ENCODE data around the gene LBR. TPM values are rescaled to one million over a fixed set of nuclear protein-coding genes. Genes with fewer than 3 reads are reported as not detected.

LBR gene
- total and polyA plus RNA-seq, 2 donors from 2014 or later: 13.1 to 80.2 TPM

- Histone ChIP-seq H3K4me3 (ENCODE audit: low read length in 3 of 3) (no peak overlapping the region), H3K27me3 (ENCODE audit: control insufficient read depth, insufficient read depth, low read length) (no peaks in the 10 kb centered on the region), H3K36me3 (ENCODE audit: control insufficient read depth in 2 of 3, insufficient read depth in 3 of 3, low read length in 3 of 3) (no peaks in the 10 kb centered on the region), H3K27ac (ENCODE audit: low read depth in 2 of 2, low read length in 2 of 2) (no peak overlapping the region), H3K4me1 (ENCODE audit: control insufficient read depth in 2 of 3, insufficient read depth in 2 of 3, low read depth in 1 of 3, low read length in 3 of 3) (peaks cover 0 to 8% (median 4%) of the 10 kb centered on the region in 3 donors), H3K9me3 (ENCODE audit: control insufficient read depth in 2 of 3, insufficient read depth in 1 of 3, low read length in 3 of 3) (no peaks in the 10 kb centered on the region), H3K9ac (ENCODE audit: low read length in 3 of 3) (no peak overlapping the region)
- FAIRE-seq (no peak), DNase-seq (no peak)
- no peak for TF ChIP-seq CTCF (IDR thresholded peaks at IDR 0.05; ENCODE audit: borderline replicate concordance, extremely low read depth, insufficient read depth)
- intact Hi-C loops (cut with DNase I): no loop called here
Observed at GRCh38 chr1:225435957-225436392, 8.1 kb upstream of the LBR start.

GRCh38 chr1:225435487-225435886, 7.6 kb upstream of the LBR start:
- H3K4me1 ChIP-seq (ENCODE audit: control insufficient read depth in 2 of 3, insufficient read depth in 2 of 3, low read depth in 1 of 3, low read length in 3 of 3): peaks cover 0 to 3% (median 0%) of the 10 kb centered on the region in 3 donors
- no peaks in the 10 kb centered on the region for H3K36me3 ChIP-seq (ENCODE audit: control insufficient read depth in 2 of 3, insufficient read depth in 3 of 3, low read length in 3 of 3)
- FAIRE-seq (no peak), DNase-seq (no peak)
- H3K4me3 ChIP-seq (ENCODE audit: low read length in 3 of 3): no peak overlapping the region
- no peaks in the 10 kb centered on the region for H3K27me3 ChIP-seq (ENCODE audit: control insufficient read depth, insufficient read depth, low read length)
- intact Hi-C loops (cut with DNase I): no loop called here
- H3K9me3 ChIP-seq (ENCODE audit: control insufficient read depth in 2 of 3, insufficient read depth in 1 of 3, low read length in 3 of 3): no peaks in the 10 kb centered on the region
- H3K9ac ChIP-seq (ENCODE audit: low read length in 3 of 3): no peak overlapping the region
- no peak overlapping the region for H3K27ac ChIP-seq (ENCODE audit: low read depth in 2 of 2, low read length in 2 of 2)
- TF ChIP-seq CTCF (IDR thresholded peaks at IDR 0.05; ENCODE audit: borderline replicate concordance, extremely low read depth, insufficient read depth): no peak

- Histone ChIP-seq H3K9me3 (ENCODE audit: control insufficient read depth in 2 of 3, insufficient read depth in 1 of 3, low read length in 3 of 3) (no peaks in the 10 kb centered on the region), H3K27ac (ENCODE audit: low read depth in 2 of 2, low read length in 2 of 2) (no peak overlapping the region), H3K27me3 (ENCODE audit: control insufficient read depth, insufficient read depth, low read length) (no peaks in the 10 kb centered on the region), H3K4me3 (ENCODE audit: low read length in 3 of 3) (no peak overlapping the region), H3K9ac (ENCODE audit: low read length in 3 of 3) (no peak overlapping the region), H3K4me1 (ENCODE audit: control insufficient read depth in 2 of 3, insufficient read depth in 2 of 3, low read depth in 1 of 3, low read length in 3 of 3) (no peaks in the 10 kb centered on the region), H3K36me3 (ENCODE audit: control insufficient read depth in 2 of 3, insufficient read depth in 3 of 3, low read length in 3 of 3) (no peaks in the 10 kb centered on the region)
- intact Hi-C loops (cut with DNase I): no loop called here
- no peak for FAIRE-seq
- TF ChIP-seq CTCF (IDR thresholded peaks at IDR 0.05; ENCODE audit: borderline replicate concordance, extremely low read depth, insufficient read depth): no peak
- no peak for DNase-seq
Observed at GRCh38 chr1:225435076-225435475, 7.2 kb upstream of the LBR start.

- intact Hi-C loops (cut with DNase I): no loop called here
- no peak overlapping the region for H3K27ac ChIP-seq (ENCODE audit: low read depth in 2 of 2, low read length in 2 of 2)
- no peak for TF ChIP-seq CTCF (IDR thresholded peaks at IDR 0.05; ENCODE audit: borderline replicate concordance, extremely low read depth, insufficient read depth)
- no peaks in the 10 kb centered on the region for H3K27me3 ChIP-seq (ENCODE audit: control insufficient read depth, insufficient read depth, low read length)
- DNase-seq (no peak), FAIRE-seq (no peak)
- H3K4me3 ChIP-seq (ENCODE audit: low read length in 3 of 3): no peak overlapping the region
- no peak overlapping the region for H3K9ac ChIP-seq (ENCODE audit: low read length in 3 of 3)
- H3K9me3 ChIP-seq (ENCODE audit: control insufficient read depth in 2 of 3, insufficient read depth in 1 of 3, low read length in 3 of 3): no peaks in the 10 kb centered on the region
- no peaks in the 10 kb centered on the region for H3K4me1 ChIP-seq (ENCODE audit: control insufficient read depth in 2 of 3, insufficient read depth in 2 of 3, low read depth in 1 of 3, low read length in 3 of 3)
- H3K36me3 ChIP-seq (ENCODE audit: control insufficient read depth in 2 of 3, insufficient read depth in 3 of 3, low read length in 3 of 3): no peaks in the 10 kb centered on the region
Observed at GRCh38 chr1:225434046-225434445, 6.2 kb upstream of the LBR start.
